Smooth muscle cell of the brain vasculature (primary cell): Measurements from ENCODE around the gene TTC27.

Experiments used
- DNase-seq: peaks from one replicate; pipeline ENCODE4 v3.0.0-alpha.2; 2012; ENCODE audit warnings: low read depth, low spot score

TTC27 gene

DNA sequence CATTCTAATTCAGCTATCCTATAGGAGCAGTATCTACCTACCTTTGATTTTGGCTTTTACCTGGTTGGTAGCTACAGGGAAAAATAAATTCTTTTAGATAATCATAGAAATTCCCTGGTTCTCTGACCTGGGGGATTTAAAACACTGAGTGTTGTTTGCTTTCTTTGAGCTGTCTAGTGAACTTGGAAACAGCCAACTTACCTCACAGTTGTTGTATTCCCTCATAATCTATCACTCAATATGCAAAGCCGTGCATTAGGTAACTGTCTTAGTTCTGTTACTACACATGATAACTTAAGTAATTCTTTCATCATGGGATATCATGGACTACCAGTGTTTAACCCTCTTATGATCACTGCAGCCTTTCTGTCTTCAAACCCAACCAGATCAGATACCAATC, 127.8 kb downstream of the TTC27 start:
- DNase-seq, result no peak

DNA sequence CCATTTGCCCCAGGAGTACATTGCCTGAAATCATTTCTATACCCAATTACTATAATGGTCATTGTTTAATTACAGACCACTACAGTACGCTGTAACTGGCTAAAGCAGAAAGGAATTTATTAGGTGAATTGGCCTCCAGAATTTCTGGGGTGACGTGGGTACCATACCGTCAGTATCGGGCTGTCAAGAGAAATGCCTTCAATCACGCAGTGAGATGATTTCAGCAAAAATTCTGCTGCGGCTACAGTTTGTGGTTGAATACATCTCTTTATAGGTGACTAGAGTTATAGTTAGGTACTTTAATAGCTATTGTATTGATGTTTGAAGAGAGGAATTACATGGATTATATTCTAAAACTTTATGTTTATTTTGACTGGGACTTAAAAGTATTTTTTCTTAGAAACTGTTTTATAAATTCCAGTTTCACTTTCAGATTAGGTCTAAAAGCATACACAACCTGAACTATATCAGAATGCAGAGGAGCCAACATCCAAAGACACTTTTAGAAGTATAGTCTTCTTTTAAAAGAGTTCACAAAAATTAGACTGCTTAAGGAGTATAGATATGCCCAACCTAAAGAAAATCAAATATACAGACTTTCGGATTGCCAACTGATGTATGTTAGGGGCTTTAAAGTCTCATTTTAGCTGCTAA, 128.4 kb downstream of the TTC27 start:
- no peak for DNase-seq

DNA sequence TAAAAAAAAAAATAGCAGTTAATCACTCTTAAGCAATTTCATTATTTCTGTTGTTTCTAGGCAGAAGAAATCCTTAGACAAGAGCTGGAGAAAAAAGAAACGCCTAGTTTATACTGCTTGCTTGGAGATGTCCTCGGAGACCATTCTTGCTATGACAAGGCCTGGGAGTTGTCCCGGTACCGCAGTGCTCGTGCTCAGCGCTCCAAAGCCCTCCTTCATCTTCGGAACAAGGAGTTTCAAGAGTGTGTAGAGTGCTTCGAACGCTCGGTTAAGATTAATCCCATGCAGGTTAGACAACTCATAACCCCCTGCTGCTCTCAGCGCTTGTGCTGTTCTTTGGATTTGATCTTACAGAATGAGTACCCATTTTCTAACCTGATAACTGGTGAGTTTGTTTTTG, 130.4 kb downstream of the TTC27 start:
- no peak for DNase-seq

DNA sequence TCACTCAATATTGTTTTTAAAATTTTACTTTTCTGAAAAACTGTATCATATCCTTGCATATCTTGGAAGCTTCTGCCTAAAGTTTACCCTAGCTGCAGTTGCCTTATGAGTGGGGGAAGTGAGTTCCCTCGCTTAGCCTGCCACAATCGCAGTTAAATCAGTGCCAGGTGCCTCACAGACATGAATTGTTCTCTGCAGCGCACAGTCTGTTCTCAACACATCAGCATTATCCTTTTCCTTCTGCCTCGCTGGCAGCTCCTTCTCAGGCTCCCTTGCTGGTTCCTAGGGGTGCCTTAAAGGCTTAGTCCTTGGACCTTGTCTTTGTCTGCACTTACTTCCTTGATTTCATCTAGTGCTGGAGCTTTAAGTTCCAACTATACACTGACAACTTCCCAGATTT, 132.8 kb downstream of the TTC27 start:
- no peak for DNase-seq

DNA sequence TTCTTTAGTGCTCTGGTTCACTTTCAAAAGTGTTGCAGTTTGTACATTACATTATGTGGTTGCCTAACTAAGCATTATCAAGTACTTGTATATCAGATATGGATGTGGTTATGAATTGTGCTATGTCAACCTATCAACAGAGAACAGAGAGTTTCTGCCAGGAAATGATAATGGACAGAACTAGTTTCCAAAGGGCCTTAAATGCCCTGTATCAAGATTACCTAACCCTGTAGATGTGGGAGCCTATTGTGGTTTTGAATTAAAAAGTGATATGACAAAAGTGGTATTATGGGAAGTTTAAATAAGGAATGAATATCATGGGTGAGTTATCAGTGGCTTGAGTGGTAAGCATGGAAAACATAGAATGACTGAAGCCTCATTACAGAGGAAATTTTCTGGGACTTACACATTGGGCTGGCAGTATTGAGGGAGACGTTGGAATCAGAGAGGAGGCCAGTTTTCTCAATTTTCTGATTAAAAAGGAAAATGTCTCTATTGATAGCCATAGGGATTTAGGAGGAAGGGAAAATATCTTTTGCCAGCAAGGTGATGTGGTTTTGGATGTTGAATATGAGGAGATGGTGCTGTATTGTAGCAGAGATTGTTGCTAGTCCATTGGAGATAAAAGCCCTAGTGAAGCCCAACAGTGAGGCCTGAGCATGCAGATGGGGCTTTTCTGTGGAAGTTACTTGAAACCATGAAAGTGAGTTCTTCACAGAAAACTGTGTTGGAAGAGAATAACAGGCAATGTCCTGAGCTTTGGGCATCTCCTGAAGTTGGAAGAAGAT, 140.7 kb downstream of the TTC27 start:
- DNase-seq, result no peak

DNA sequence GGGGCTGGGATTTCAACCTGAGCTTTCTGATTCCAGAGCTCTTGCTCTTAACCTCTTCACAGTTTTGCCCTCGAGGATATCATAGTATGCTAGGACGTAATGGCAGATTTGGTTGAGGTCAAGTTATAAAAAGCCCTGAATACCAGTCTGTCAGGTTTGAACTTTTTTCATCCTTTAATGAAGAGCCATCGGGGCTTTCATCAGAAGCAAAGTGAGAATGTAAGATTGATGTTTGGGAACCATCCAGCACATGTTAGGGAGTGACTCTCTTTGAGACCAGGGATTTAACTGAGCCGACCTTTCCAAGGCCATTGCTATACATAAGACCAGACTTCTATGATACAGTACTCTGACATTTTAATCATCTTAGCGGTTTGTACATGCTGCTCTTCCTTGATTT, 142.5 kb downstream of the TTC27 start:
- DNase-seq, result no peak

DNA sequence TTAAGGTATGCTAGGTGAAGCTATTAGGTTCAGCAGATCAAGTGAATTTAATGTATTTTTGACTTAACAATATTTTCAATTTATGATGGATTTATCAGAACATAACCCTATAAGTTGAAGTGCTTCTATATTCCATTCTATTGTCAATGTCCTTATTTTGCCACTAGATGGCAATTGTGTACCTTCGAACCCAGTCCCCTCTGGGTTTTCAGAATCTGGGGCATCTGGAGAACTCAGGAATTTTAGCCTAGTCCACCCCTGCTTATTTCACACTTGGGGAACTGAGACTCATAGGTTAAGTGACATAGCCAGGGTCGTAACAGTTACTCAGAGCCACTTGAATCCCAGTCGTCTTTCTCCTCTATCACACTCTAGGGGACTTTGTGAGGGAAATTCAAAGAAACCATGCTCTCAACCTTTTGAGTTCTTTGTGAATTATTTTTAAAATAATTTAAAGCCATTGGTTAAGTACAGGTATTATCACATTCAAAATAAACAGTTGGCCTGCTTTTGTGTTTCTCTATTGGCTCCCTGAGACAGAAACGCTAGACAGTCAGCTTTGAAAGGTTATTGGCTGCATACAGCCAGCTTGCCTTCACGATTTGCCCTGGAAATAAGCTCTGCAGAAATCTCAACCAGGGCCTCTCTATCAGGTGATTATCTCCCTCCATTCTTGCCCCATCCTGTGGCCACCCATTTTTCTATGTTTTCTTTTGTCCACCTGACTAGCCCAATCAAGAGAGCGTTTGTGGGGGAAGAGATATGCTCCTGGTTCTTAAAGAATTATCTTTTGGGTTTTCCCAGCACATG, 145.0 kb downstream of the TTC27 start:
- DNase-seq, result peak; percentile 20

DNA sequence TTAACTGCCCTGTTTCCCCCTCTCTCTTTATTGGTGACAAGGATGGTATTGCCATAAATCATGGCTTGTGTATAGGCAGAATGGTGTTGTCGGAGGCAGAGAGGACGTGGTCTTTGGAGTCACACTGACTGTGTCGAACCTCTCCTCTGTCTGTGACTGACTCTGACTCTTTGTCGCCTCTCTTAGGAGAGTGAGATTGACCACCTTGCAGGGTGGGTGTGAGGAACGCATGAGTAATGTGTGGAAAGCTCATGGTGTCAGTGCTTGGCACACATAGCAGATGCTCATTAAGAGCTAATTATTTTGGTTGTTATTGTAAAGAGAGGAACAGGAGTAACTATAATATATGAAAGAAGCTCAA, 145.6 kb downstream of the TTC27 start:
- DNase-seq, result no peak

DNA sequence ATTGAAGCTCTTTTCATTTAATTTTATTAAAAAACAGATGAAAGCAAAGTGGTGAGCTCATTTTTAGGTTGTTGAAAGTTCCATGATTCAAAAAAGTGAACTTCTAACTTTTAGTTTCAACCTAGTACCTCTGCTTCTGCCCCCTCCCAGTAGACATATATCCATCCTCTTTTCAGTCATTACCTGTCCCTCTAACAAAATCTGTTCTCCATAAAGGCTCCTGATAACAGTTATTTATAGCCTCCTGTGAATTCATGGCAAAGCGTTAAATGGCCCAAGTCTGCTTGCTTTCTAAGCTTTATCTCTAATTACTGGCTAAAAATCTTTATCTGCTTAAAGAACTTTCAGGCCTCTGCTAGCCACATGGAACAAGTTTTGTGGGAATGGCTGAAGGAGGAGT, 148.1 kb downstream of the TTC27 start:
- no peak for DNase-seq

DNA sequence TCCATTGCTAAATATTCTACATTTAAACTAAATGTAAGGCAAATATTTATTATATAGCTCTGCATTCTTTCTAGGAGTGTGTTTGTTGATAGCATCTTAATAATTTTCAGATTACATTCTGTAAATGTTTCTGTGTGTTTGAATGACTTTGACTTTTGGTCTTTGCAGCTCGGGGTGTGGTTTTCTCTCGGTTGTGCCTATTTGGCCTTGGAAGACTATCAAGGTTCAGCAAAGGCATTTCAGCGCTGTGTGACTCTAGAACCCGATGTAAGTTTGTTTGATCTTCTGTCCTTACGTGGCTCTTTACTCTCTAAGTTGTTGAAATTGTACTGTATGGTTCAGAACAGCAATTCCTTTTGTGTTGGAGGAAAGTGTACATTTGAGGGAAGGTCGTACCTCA, 149.9 kb downstream of the TTC27 start:
- DNase-seq, result no peak

DNA sequence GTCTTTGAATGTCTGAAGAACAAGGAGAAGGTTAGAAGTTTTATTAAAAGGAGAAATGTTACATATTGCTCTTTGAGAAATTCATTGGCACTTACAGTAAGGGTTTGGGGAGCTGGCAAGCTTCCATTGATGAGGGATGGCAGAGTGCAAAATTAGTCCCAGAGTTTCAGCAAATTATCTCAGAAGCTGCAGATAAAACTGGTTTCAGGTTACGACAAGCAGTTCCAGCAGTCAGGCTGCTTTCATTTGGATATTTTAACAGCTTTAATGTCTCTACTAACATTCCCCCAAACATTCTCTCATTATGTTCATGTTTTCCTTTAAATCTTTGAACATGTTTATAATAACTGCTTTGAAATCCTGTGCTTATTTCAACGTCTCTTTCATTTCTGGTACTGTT, 153.1 kb downstream of the TTC27 start:
- no peak for DNase-seq

DNA sequence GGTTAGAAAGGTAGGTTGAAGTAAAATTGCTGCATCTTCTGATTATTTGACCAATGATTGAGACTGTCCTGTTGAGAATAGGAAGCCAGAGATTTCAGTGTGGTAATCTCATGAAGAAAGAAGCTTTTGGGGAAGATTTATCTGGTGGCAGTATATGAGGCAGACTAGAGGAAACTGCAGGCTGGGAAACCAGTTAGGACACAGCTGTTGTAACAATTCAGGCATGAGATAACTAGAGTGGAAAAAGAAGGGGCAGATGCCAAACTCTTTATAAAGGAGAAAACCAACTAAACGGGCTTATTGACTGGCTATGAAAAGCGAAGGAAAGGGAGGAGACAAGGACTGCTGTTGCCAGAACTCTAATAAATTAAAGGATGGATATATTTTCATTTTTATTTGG, 155.6 kb downstream of the TTC27 start:
- no peak for DNase-seq

DNA sequence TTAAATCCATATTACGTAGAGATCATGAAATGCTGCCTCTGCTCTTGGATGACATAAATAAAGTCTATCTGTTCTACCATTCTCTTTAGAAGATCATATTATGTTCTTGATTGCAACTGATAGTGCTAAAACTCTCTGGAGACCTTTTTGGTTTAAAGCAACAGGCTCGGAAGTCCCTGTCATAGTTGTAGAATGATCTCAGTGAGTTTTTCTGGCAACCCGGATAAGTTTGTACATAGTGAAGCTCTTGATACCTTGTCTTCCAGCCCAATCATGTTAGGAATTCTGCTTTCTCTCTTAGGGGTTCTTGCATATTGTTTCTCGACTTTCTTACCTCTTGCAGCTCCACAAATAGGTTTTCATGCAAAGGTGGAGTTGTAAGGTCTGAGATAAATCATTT, 156.1 kb downstream of the TTC27 start:
- DNase-seq, result no peak

DNA sequence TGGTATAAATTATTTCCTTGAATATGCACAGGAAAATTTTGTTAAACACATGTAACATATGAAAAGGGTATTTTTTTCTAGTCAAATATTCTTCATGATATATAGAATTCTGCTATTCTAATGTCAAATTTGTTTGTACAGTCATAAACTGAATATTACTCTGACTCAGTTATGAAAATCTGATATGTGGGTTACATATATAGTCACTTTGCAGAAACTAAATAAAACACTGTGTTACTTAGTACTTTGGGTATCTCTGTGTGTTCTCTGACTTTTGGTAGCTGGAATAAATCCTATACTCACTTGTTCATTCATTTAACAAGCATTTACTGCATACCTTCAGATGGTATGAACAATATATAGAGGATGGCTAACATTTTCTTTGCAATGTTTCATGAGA, 159.4 kb downstream of the TTC27 start:
- no peak for DNase-seq

DNA sequence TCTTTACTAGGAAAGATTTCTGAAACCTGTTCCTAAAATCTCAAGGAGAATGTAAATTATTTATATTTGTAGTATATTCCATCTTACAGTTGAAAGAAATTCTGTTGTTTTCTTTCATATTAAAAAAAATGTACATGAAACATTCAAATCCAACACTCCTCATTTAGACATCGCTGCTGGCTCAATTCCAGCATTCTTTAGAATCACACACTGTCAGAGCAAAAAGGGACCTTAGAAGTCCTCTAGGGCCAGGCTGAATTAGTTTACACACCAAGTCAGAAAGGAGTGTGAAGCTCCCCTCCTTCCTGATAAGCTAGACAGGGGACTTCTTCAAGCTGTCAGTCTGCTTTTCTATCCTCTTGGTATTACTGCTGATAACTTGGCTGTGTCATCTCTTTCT, 160.3 kb downstream of the TTC27 start:
- no peak for DNase-seq

DNA sequence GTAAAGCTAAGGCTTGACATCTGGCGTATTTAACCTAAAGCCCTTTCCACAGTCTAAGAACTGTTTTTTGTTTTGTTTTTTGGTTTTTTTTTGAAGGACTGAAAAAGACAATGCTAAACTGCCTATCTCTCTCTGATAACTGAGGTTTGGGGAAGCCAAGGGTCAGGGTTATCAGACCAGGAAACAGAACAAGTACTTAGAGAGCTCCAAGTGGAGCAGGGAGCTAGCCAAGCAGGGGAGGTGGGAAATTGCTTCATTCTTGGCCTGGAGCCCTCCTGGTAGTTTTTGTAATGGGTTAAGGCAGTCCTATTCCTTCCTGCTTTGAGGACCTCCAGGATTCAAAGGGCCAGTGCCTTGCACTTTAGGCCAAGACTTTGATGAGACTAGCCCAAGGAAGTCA, 164.6 kb downstream of the TTC27 start:
- DNase-seq, result no peak

DNA sequence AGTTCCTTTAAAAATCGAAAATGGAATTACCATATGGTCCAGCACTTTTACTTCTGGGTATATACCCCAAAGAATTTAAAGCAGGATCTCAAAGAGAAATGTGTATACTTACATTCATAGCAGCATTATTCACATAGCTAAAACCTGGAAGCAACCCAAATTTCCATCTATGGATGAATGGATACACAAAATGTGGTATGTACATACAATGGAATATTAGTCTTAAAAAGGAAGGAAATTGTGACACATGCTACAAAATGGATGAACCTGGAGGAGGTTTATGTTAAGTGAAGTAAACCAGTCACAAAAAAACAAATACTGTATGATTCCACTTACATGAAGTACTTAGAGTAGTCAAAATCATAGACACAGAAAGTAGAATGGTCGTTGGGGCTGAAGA, 171.0 kb downstream of the TTC27 start:
- no peak for DNase-seq

DNA sequence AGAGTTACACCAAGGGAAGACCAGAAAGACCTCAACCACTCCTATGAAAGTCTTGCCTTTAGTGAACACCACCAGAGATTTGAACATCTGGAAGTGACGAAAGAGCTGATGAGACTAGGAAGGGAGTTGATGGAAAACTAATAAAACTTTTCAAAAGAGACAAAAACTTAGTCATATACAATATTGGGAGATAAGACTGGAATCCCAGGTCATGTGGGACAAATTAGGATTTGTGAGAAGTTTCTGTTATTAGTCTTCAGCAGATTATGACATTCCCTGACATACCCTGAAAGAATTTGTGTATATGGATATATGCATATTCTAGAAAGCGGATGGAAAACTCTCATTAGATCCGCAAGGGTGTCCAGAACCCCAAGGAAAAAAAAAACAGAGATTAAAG, 173.9 kb downstream of the TTC27 start:
- no peak for DNase-seq

DNA sequence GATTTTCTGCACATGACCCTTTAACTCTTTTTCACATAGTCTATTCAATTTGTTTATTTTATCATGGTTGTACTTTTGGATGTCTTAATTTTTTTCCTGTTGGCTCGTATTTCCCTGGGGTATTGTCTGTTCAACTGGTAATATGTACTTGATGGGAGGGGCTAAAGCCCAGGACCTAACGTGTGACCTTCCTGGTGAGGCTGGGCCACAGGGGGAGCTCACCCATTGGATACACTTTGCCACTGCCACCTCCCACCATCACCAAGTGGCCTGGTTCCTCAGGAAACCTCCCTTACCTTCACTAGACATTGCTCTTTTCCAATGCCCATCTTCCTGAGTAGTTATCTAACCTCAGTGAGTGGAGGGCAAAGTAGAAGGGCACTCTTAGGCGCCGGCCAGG, 175.0 kb downstream of the TTC27 start:
- DNase-seq, result no peak

DNA sequence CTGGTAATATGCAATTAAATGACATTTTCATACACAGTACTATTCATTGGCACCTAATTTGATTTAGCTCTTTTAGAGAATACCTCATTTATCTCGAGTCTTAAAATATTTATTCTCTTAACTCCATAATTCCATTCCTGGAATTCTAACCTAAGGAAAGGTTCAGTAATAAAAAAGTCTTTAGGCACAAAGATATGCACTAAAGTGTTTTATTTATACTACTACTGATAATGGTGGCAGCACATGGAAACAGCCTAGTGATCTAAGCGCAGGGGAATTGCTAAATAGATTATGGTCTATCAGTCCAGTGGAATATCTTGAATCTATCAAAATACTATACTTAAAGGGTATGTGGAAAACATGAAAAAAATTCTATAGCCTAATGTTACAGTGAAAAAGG, 176.4 kb downstream of the TTC27 start:
- DNase-seq, result no peak

DNA sequence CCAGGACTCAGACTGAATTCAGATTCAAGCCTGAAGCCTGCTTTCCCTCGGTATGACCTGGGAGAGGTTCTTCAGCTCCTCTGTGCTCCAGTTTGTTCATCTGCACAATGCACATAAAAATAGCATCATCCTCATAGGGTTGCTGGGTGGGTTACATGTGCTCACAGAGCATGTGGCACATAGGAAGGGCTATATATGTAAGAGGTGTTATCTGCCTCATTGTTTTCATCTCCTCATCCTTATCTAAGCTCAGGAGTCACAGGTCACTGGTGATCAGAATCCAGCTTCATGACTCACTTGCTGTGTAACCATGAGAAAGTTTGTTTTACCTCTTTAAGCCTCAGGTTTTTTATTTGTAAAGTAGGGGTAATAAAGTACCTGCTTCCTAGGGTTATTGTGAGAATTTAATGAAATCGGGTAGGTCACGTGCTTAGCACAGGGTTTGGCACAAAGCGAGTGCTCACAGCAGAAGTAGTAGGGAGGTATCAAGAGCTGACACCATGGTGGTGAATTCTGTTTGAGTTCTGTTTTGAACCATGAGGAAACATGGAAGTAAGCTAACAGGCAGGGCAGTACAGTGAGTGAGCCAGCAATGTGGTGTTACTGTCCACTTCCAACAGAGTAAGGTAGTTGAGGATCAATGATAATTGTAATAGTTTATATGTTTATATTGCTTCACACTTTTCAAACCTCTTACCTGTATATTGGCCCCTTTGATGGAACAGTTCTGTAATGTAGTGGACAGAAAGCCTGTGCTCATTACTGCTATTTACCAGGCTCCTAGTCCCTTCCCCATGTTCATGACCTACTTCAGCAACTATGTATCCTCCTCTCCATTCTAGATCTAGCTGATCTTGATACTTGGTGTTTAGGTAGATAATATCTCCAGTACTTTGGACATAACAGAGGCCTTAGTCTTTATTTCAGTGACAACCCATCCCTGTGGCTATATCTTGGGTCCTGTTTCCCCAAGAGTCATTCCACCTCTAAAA, 177.6 kb downstream of the TTC27 start:
- DNase-seq, result no peak

DNA sequence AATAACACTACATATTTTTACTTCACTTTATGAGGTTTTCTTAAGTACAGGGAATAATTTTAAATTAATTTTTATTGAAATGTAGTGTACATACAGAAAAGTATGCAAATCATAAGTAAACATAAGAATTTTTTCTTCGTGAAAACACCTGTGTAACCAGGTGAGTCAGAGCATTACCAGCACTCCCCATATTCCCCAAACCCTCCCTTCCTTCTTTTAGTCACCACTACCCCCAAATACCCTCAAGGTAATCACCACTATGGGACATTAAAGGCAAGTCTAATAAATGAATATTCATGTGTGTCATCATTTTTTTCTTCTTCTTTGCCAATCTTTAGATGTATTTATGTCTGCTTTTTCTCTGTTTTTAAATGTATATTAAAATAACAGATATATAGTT, 179.0 kb downstream of the TTC27 start:
- no peak for DNase-seq
